Right cardiac atrium (tissue), 5 donors: ENCODE data around the gene HDDC3. TPM values are rescaled to one million over a fixed set of nuclear protein-coding genes. Genes with fewer than 3 reads are reported as not detected.
"Not testable (repeated sequence)": the region's sequence is repeated elsewhere in the genome, so short reads cannot be mapped to it uniquely, and the experiment has no call there.

Experiments used
- ATAC-seq, 2 donors: fragments of 200-7000 bp; cut with Tn5 transposase; one replicate each; pipeline versions ENCODE4 v1.8.0 to v1.9.1; 2020; ENCODE audit warnings: moderate library complexity in 2 of 2, mild to moderate bottlenecking in 1 of 2
- DNase-seq, 3 donors: peaks; one replicate each; pipeline ENCODE4 v3.0.0-alpha.2; 2020
- H3K27ac ChIP-seq: one replicate; pipeline ENCODE4 v1.5.1; 2013; ENCODE audit warnings: mild to moderate bottlenecking, low read length, control low read depth, moderate library complexity
- H3K27me3 ChIP-seq: one replicate; pipeline ENCODE4 v1.6.1; 2013; ENCODE audit not compliant: control insufficient read depth, insufficient read depth
- H3K4me1 ChIP-seq: one replicate; pipeline ENCODE4 v1.6.1; 2013; ENCODE audit warnings: low read length; ENCODE audit not compliant: control insufficient read depth, insufficient read depth
- H3K4me3 ChIP-seq: one replicate; pipeline ENCODE4 v1.5.1; 2013; ENCODE audit warnings: low read length, control low read depth
- H3K9me3 ChIP-seq: one replicate; pipeline ENCODE4 v1.6.1; 2013; ENCODE audit warnings: low read length; ENCODE audit not compliant: control insufficient read depth
- WGBS: extraction: QIAGEN DNeasy Blood & Tissue Kit; methylation state at CpG from one replicate; pipeline ENCODE4 v1.1.7; 2013; 5-methylcytosine and 5-hydroxymethylcytosine counted together
- intact Hi-C, 4 donors: fragments of 100-400 bp; cut with DNase I; formaldehyde crosslinking; loops; one replicate each; pipeline versions ENCODE4 v1.11.0 to v1.14.0; 2022 to 2023
- polyA plus RNA-seq: library from polyadenylated mRNA; stranded (reverse); fragments of 200-250 nt; gene quantifications from one replicate; pipeline ENCODE4 v1.2.3, GENCODE V29; 2013
- total RNA-seq, 4 donors: library from RNA; stranded (reverse); fragmentation: NEBNext Ultra II Directional; extraction: Animal tissue kit (Norgen Biotek cat#: 25700); gene quantifications; one replicate each; pipeline ENCODE4 v1.2.1, GENCODE V29; 2021
- donor health status: healthy with polysubstance abuse.
- donor health status: DM: no; HTN: yes; CAD: no.
- donor health status: DM: no; HTN: no; CAD: no.
- donor health status: DM: no; HTN: yes; CAD: no; lungs with severe emphysema.
- donor health status: DM: yes; HTN: yes; CAD: no.

Gene HDDC3
- total and polyA plus RNA-seq, 5 donors, result 13.5 to 22.2 (median 17.3) TPM

DNA sequence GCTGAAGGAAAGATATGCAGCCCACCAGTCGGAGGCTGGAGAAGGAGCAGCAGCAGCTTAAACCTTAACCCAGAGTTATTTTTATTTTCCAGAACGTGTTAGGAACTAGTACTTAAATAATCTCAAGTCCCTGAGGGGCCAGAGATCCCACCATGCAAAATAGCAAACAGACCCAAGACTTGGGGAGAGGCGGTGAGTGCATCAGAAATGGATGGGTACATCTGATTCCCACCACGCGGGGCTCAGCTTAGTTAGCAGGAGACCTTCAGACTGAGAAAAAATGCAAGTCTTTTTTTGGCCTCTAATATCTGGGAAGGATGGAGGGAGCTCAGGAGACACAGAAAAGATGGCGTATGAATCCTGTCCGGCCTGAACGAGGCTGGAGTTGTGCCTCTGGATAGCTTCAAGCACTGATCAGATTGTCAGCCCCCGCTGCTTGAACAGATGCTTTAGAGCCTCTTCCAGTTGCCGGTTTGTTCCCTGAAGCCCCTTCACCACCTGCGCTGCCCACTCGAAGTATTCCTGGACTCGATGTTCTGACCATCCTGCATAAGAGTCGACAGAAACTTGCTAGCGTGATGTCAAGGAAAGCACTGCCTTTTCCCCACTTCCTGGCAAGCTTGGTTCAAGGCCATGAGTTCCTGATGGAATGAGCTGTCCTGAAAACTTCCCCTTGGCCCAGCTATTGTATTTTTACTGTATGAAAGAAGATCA is 1.3 kb downstream of the HDDC3 start:
- DNase-seq, result no peak
- no peak for ATAC-seq
- no peak overlapping the region for H3K4me3 ChIP-seq
- H3K27me3 ChIP-seq, result no peaks in the 10 kb centered on the region
- H3K9me3 ChIP-seq, result no peaks in the 10 kb centered on the region
- peaks cover 5% of the 10 kb centered on the region for H3K4me1 ChIP-seq
- 57% methylated on average over 15 of the region's 15 CpGs for WGBS
- peak overlapping the region; percentile 83 for H3K27ac ChIP-seq
- intact Hi-C loops, result loop anchor here in 1 of 4 donors (2.0 kb wide), 1 partner anchor 28 kb away; the partner anchor contains the start of gene MAN2A2

GRCh38 chr15:90929246-90930019 is 2.9 kb downstream of the HDDC3 start:
- no peak for DNase-seq
- Histone ChIP-seq H3K4me3 (peak overlapping the region; percentile 71), H3K4me1 (peaks cover 2% of the 10 kb centered on the region), H3K27ac (peak overlapping the region; percentile 83), H3K9me3 (no peaks in the 10 kb centered on the region), H3K27me3 (no peaks in the 10 kb centered on the region)
- 53% methylated on average over 21 of the region's 21 CpGs for WGBS
- intact Hi-C loops, result loop anchor here in 1 of 4 donors (2.0 kb wide), 1 partner anchor 27 kb away; the partner anchor contains the start of gene MAN2A2
- no peak for ATAC-seq

DNA sequence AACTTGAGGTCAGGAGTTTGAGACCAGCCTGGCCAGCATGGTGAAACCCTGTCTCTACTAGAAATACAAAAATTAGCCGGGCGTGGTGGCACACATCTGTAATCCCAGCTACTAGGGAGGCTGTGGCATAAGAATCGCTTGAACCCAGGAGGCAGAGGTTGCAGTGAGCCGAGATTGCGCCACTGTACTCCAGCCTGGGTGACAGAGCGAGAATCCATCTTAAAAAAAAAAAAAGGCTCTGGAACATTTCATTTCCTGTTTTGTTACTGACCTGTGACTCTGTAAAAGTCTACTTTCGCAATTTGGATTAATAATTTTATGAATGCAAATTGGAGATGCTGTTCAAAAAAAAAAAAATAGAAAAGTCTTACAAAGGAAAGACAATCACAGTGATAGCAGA is 4.2 kb downstream of the HDDC3 start:
- H3K4me3 ChIP-seq, intact Hi-C loops, H3K27ac ChIP-seq, H3K4me1 ChIP-seq, DNase-seq, H3K27me3 ChIP-seq, H3K9me3 ChIP-seq, ATAC-seq: not testable (repeated sequence)
- WGBS, result 85% methylated on average over 7 of the region's 7 CpGs

DNA sequence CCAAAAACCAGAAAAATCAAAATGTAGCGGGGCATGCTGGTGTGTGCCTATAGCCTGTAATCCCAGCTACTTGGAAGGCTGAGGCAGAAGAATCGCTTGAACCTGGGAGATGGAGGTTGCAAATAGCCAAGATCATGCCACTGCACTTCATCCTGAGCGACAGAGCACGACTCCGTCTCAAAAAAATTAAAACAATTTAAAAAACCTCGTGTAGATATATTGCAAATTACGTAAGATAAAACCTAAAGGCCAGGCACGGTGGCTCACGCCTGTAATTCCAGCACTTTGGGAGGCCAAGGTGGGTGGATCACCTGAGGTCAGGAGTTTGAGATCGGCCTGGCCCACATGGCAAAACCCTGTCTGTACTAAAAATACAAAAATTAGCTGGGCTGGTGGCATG is 5.6 kb downstream of the HDDC3 start:
- H3K9me3 ChIP-seq, H3K4me1 ChIP-seq, H3K27ac ChIP-seq, ATAC-seq, H3K27me3 ChIP-seq, H3K4me3 ChIP-seq, intact Hi-C loops, DNase-seq: not testable (repeated sequence)
- WGBS, result 90% methylated on average over 10 of the region's 10 CpGs

DNA sequence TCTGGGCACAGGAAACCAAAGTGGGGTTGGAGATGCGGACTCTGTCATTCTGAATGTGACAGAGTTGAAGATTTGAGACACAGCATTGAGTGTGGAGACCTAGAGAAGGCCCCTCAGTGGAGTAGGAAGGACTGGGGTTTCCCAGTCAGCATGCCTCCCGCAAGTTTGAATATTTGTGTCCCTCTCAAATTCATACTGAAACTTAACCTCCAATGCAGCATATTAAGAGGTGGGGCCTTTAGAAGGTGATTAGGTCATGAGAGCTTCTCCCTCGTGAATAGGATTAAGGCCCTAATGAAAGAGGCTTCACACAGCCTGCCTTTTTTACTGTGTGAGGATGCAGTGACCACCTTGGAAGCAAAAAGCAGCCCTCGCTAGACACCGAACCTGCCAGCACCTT is 8.0 kb downstream of the HDDC3 start:
- H3K4me1 ChIP-seq, result no peaks in the 10 kb centered on the region
- H3K27me3 ChIP-seq, result no peaks in the 10 kb centered on the region
- DNase-seq (no peak), ATAC-seq (no peak)
- no peak overlapping the region for H3K27ac ChIP-seq
- H3K4me3 ChIP-seq, result no peak overlapping the region
- intact Hi-C loops, result no loop called here
- WGBS, result 84% methylated on average over 5 of the region's 5 CpGs
- no peaks in the 10 kb centered on the region for H3K9me3 ChIP-seq

- H3K27ac ChIP-seq, intact Hi-C loops: not testable (repeated sequence)
- 94% methylated on average over 7 of the region's 7 CpGs for WGBS
Measured at GRCh38 chr15:90922712-90923322, 9.5 kb downstream of the HDDC3 start.

GRCh38 chr15:90921887-90922286 is 10.5 kb downstream of the HDDC3 start:
- Histone ChIP-seq H3K27me3 (no peaks in the 10 kb centered on the region), H3K9me3 (no peaks in the 10 kb centered on the region), H3K4me3 (no peak overlapping the region), H3K27ac (no peak overlapping the region), H3K4me1 (peaks cover 3% of the 10 kb centered on the region)
- intact Hi-C loops, result no loop called here
- ATAC-seq, result no peak
- peak in 1 of 3 donors; percentile 3 for DNase-seq
- WGBS, result 86% methylated on average over 4 of the region's 4 CpGs

More at GRCh38 chr15:90922712-90923322, 9.5 kb downstream of the HDDC3 start:
- not testable (repeated sequence) for H3K9me3 ChIP-seq, H3K4me1 ChIP-seq, H3K27me3 ChIP-seq, H3K4me3 ChIP-seq, ATAC-seq
- peak in 1 of 3 donors; percentile 18 for DNase-seq

GRCh38 chr15:90918835-90919234 is 13.5 kb downstream of the HDDC3 start:
- Histone ChIP-seq H3K4me1 (peaks cover 5% of the 10 kb centered on the region), H3K27ac (peak overlapping the region; percentile 92), H3K27me3 (no peaks in the 10 kb centered on the region), H3K9me3 (no peaks in the 10 kb centered on the region), H3K4me3 (no peak overlapping the region)
- intact Hi-C loops, result no loop called here
- peak in 1 of 3 donors; percentile 48 for DNase-seq
- peak in 1 of 2 donors; percentile 20 for ATAC-seq
- 60% methylated on average over 6 of the region's 6 CpGs for WGBS

DNA sequence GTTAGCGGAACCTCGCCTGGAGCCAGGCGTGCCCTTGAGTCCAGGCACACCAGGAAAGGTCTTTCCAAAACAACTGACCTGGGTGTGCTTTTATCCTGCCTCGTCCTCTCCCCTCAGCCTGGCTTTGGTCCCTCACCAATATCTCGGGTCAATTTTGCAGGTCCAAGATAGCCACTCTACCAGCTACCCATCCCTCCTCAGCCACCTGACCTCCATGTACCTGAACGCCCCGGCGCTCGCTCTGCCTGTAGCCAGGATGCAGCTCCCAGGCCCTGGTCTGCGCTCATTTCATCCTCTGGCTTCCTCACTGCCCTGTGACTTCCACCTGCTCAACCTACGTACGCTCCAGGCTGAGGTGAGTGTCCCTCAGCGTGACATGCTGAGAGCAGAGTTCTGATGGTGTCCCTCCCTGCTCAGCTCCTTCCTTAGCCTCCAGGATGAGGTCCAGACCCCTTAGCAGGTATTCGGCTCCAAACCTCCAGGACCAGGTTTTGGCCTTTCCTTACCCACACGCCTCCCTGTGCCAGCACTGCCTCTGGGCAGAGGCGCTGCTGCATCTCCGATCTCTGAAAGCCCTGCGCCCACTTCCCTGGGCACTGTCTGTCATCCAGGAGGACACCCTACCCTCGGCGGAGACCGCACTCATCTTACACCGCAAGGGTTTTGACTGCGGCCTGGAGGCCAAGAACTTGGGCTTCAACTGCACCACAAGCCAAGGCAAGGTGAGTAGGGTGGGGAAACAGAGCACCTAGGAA is 14.1 kb downstream of the HDDC3 start:
- peaks cover 5% of the 10 kb centered on the region for H3K4me1 ChIP-seq

GRCh38 chr15:90917569-90917968 is 14.8 kb downstream of the HDDC3 start:
- Histone ChIP-seq H3K4me3 (no peak overlapping the region), H3K9me3 (no peaks in the 10 kb centered on the region), H3K27me3 (no peaks in the 10 kb centered on the region), H3K4me1 (peaks cover 5% of the 10 kb centered on the region), H3K27ac (peak overlapping the region; percentile 30)
- WGBS, result 95% methylated on average over 12 of the region's 12 CpGs
- intact Hi-C loops, result no loop called here
- ATAC-seq (no peak), DNase-seq (peak in 1 of 3 donors; percentile 39)

More for the DNA sequence above, 14.1 kb downstream of the HDDC3 start:
- DNase-seq (peak in 1 of 3 donors; percentile 26), ATAC-seq (no peak)
- Histone ChIP-seq H3K4me3 (no peak overlapping the region), H3K27ac (peak overlapping the region; percentile 92), H3K9me3 (no peaks in the 10 kb centered on the region), H3K27me3 (no peaks in the 10 kb centered on the region)
- WGBS, result 91% methylated on average over 23 of the region's 23 CpGs
- intact Hi-C loops, result no loop called here
